ENCODE measurements around the gene HCN2.

The HCN2 gene

DNA sequence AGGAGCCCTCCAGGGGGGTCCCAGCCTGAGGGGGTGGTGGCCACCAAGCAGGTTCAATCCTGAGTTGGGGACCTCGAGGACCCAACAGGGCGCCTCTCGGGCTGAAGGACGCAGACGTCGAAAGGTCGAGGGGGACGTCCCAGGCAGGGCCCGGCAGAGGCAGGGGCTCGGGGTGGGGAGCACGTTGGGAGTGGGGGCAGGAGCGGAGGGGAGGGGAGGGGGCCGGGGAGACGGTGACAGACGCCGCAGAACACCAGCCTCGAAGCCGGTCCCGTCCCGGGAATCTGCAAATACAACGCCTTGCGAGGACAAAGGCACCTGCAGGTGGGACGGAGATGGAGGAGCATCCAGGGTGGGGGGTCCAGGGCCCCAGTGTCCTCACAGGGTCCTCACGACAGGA, 54.1 kb downstream of the HCN2 start:
- DNase-seq: no peak

DNA sequence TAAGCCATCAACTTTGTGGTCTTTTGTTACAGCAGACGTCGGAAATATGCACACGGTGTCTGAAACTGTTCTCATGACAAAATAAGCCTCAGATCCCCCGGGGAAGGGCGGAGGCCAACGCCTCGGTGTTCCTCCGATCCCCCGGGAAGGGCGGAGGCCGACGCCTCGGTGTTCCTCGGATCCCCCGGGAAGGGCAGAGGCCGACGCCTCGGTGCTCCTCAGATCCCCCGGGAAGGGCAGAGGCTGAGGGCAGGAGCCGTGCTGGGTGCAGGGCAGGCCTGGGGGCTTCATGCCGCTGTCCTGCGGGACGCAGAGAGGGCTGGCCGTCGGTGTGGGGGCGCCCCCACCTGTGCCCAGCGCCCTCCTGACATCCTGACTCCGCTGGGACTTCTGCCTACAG, 54.7 kb downstream of the HCN2 start:
- DNase-seq: no peak

DNA sequence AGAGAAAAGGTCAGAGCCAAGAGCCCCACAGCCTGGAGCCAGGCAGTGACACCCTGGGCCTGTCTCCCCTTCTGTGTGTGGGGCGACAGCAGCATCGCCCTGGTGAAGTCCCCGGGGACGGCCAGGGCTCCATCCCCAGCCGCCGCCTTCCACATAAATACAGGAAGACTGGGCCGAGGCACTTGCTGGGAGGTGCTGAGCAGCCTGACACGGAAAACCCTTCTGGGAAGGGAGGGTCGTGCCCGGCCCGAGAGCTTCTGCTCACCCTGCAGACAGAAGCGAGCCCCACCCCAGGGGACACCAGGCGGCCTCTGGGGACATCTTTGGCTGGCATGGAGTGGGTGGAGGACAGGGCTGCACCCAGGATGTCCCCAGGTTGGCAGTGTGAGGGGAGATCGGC, 55.1 kb downstream of the HCN2 start:
- no peak for DNase-seq

DNA sequence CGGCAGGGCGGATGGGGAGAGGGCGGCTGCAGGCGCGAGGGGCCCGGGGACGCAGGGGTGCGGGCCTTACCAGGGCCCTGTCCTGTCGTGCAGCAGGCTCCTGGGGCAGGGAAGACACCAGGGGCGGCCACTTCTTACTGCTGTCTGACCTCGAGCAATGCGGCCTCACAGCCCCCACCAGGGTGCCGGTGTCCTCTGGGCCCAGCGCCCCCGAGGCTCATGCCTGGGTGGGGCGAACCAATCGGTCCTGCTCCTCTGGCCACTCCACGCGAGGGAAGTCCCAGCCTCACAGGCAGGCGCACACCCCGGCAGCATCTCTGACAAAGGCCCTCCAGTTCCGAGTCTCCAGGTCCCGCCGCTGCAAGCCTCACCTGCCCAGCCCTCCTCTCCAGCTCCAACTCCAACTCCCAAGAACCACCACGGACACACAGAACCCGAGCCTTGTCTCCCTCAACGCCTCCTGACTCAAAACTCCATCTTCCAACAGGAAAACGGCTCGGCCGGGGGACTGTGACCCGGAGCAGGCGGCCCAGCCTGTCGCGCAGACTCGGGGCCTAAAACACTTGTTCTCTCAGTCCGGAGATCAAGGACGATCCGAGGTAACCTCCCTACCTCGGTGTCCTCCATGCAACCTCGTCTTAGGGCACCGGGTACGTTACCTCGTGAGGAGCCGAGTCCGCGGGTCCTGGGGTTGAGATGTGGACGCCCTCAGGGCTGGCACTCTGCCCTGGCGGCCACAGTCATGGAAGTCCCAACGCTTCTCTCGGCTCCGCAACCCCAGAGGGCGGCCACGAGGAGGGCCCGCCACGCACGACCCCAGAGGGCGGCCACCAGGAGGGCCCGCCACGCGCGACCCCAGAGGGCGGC, 56.5 kb downstream of the HCN2 start:
- no peak for DNase-seq

DNA sequence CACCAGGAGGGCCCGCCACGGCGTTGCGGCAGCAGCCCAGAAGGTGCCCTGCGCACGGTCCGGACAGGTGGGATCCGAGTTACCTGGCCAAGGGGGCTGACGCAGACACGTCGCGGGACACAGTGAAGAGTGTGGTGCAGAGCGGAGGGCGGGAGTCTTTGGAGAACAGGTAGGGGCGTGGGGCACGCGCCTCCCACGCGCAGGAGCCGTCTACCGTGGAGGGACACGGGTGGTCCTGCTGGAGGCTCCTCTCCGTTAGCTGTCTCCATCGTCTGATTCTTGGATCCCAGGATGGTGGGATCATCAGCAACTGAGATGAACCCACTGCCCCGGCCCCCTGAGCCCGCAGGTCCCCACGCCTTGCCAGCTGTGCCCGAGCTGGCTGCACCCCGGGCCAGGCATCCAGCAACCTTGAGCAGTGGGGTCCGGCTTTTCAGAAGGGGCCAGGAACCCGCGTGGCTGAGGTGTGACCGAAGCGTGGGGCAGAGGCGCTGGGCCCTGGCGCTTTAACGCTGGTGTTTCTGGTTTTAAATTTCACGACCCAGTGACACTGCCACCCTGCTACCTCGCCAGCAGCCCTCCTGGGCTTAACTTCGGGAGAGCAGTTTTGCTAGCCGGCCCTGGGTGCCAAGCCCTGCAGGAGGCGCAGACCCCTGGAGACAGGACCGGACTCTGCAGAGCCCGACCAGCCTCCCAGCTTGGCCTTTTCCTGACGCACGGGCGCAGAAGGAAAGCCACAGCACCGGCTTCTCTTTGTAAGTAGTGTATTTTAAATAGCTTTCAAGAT, 57.3 kb downstream of the HCN2 start:
- DNase-seq: no peak

DNA sequence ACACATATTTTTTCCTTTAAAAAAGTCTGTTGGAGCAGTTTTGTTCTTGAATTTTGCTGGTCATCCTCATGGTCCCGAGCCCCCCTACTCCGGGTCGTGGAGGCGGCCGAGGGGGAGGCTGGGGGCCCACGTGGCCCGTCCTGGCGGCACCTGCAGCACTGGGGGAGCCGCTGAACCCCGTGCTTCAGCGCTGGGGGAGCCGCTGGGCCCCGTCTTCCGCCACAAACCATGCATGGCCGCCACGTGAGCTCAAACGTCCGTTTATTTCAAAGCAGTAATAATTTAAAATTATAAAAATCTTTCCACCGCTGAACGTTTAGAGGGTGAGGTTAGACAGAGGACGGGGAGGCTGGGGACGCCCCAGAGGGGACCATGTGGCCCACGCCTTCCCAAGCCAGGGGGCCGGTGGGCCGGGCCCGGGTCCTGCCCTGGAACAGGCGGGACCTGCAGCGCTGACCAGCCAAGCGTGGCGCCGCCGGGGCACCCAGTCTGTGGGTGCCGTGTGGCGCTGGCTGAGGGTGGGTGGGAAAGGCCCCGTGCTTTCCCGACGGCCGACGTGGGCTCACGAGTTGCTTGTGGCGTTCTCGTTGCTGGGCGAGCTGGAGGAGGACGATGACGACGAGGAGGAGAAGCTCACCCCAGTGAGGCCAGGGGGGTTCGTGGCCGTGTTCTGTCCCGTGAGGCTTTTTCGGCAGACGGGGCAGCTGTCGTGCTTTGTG, 58.0 kb downstream of the HCN2 start:
- DNase-seq: no peak

DNA sequence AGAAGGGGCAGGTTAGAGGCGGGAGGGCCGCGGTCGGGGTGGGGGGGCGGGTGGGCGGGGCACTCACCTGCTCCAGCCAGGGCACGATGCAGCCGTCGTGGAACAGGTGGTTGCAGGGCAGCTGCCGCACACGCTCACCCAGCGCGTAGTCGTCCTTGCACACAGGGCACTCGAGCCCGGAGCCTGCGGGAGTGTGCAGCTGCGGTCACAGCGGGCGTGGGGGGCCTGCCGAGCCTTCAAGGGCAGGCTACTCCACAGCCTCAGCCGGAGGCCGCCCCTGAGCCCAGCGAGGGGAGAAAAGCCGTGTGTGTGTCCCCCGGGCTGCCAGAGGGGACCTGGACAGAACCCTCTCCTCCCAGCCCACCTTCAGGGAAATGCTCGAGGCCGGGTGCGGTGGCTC, 58.6 kb downstream of the HCN2 start:
- DNase-seq: no peak

DNA sequence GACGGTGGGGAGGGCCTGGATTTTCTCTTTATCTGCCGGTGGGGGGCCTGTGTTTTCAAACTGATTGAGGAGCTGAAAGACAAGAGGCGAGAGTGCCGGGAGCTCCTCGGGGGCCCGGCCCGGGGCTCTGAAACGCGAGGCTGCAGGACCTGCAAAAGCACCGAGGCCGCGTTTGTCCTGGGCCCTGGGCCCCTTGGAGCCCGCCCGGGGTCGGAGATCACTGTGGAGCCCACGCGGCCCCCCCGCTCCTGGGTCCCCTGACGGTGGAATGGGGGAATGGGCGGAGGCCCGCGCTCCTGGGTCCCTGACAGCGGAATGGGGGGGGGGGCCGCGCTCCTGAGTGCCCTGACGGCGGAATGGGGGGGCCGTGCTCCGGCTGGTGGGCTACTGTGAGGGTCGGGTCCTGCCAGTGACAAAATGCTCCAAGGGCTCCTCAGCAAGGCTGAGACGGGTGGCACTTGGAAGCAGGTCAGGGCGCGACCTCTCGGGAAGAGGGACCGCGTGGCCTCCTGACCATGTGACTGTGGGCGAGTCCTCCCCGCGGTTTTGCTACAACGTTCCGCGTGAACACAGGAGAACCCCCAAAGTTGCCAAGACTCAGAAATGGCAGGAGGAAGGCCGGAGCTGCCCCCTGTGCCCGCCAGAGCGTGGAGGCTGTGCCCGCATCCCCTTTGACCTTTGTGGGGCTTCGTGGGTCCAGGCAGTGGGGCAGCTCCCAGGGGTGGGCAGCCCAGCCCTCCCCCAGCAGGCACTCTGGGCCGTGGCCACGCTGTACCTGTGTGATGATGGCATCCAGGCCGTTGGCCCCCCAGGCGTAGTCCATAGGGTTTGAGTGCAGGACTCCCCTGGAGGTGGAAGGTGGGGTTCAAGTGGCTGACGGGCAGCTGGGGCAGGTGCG, 59.5 kb downstream of the HCN2 start:
- no peak for DNase-seq

DNA sequence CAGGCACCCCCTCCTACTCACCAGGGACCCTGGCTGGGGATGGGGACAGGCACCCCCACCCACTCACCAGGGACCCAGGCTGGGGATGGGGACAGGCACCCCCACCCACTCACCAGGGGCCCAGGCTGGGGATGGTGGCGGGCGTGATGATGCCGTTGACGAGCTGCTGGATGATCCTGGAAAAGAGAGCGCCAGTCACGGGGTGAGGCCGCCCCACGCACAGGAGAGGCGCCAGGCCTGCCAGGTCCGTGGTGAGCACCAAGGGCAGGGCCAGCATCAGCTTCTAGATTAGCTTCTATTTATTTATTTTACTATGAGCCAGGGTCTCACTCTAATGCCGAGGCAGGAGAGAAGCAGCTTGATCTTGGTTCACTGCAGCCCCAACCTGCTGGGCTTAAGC, 60.4 kb downstream of the HCN2 start:
- DNase-seq: no peak

DNA sequence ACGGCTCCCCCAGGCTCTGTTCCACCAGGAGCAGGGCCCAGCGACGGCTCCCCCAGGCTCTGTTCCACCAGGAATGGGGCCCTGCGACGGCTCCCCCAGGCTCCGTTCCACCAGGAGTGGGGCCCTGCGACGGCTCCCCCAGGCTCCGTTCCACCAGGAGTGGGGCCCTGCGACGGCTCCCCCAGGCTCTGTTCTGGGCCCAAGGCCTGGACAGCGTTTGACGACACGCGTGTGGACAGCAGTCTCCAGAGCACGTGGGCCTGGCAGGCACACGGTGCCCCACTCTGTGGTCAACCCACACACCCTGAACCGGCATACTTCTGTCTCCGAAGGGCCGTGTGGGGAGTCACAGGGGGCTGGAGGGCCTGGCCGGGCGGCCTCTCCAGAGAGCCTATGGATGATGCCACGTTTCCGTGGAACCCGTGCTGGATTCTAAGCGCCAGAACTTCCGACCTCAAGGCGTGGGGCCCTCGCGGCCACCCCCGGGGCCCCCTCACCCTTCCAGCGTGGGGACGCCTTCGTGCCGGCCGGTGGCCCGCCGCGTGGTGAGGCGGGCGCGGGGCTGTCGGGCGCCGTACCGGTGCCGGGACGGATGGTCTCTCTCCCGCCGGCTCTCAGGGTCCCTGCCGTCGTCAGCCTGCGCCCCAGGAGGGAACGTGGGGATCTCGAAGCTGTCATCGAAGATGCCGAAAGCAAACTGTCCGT, 61.6 kb downstream of the HCN2 start:
- no peak for DNase-seq

DNA sequence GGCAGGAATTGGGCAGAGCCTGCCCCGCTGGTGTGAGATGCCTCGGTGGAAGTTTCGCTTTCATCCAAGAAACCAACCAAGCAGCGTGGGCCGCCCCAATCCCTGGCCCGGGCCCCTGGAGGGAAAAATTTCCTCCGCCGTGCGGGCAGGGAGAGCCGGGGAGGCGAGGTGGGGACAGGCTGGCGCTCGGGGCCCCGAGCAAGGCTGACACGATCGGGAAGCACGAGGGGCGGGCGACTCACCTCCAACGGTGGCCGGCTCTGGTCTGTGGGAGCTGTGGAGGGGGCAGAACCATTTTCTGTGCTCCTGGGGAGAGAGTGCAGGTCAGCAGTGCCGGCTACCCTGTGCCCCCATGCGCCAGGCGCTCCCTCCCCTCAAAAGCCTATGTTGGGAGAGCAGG, 62.3 kb downstream of the HCN2 start:
- DNase-seq: no peak

DNA sequence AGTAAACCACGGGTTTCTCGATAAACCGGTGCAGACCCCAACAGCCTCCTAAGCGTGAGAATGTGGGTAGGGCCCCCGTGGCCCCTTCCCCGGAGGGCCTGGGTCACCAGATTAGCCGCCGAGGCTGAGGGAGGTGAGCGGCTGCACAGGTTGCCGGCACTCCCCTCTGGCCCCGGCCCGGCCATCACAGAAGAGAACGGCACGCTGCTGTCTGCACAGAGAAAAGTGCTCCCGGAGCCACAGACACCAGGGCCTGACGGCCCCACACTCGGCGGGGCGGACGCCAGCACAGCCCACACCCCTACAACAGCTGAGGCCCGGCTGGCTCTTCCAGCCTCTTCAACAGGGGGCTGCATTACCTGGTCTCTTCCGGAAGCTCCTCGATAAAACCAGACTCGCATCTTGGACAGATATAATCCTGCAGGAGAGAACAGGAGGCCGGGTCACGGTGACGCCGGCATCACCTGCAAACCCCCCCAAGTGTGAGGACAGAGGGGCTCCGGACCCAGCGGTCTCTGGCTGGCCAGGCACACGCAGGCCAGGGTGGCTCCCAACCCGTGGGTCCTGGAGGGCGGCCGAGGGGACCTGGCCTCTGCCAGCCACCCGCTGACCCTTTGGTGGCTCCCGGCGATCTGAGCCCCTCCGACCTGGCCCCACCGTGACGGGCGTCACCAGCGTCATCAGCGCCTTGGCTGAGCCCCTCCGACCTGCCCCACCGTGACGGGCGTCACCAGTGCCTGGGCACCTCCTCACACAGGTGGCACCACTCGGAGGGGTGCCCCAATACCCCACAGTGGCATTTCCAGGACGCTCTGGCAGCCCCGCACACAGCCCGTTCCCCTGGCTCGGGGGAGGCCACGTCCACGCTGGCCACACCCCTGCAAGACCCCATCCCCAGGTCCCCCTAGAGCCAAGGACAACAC, 63.0 kb downstream of the HCN2 start:
- DNase-seq: no peak

DNA sequence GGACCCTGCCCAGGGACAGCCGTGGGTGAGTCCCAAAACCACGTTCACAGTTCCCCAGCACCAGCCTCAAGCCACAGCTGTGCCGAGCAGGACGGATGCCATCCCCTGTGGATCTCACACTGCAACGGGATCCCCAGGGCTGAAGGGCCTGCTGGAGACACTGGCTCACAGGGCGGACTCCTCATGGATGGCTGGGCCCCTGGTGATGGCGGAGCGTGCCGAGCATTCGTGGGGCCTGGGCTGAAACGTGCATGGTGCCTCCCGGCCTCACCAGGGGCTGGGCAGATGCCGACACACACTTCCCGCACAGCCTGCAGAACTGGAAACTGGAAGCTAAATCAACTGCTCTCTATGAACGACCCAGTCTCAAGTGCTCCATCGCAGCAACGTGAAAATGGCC, 63.7 kb downstream of the HCN2 start:
- no peak for DNase-seq

DNA sequence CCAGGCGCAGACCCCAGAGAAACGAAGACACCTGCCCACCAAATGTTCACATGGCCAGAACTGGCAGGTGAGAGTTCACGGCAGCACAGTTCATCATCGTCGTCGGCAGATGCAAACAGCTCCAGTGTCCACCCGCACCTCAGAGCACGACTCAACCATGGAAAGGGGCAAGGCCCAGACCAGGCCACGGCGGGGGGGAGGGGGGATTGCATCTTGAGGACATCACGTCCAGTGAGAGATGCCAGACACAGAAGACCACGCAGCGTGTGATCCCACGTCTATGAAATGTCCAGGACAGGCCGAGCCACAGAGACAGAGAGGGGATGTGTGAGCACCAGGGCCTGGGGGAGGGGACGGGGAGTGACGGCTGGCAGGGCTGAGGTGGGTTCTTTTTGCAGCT, 66.0 kb downstream of the HCN2 start:
- no peak for DNase-seq

DNA sequence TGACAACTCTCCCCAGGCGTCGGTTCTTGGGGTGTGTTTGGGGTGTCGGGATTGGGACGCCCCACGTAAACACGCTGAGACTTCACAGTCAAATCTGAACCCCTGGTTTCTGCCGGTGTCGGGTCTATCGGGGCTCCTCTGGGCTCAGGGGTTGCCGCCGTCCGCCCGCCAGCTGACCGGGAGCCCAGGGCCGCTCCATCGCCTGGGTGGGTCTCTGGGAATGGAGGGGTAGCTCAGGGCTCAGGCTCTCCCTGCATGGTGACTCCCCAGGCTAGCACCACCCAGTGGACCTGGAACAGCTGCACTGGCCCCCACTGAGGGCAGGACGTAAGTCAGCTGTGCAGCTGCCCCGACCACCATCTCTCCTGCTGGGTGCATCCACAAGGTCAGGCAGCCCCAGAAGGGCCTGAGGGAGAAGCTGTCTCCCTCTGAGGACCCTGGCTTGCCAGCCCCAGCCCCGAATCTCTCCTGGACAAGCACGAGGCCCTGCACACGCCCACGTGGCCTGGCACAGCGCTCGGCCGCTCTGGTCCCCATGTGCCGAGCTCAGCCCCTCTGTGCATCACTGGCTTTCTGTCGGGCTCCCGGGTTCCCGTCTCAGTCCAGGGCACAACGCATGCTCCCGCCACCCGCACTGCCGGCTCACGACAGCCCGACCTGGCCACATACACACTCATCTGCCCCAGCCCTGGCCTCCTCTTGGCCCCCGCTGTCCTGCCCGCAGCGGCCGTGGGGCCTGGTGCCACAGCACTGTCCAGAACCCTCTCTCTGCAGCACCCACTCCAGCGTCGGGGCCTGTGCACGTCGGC, 67.3 kb downstream of the HCN2 start:
- no peak for DNase-seq

DNA sequence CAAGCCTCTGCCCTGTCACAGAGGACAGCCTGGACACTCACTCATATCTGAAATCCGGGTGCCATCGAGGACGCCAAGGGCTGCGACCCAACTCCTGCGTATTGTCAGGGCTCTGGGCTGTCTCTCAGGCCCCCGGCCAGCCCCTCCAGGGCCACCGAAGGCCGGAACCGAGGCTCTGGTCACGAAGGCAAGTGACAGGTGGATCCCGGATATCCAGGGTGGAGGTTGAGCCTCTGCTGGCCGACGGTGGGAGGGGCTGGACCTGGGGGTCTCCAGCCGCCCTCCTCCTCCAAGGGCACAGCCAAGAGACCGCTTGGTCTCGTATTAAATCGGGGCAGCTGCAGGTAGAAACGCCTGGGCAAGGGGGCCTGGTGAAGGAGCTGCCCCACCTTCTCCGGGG, 67.9 kb downstream of the HCN2 start:
- no peak for DNase-seq

DNA sequence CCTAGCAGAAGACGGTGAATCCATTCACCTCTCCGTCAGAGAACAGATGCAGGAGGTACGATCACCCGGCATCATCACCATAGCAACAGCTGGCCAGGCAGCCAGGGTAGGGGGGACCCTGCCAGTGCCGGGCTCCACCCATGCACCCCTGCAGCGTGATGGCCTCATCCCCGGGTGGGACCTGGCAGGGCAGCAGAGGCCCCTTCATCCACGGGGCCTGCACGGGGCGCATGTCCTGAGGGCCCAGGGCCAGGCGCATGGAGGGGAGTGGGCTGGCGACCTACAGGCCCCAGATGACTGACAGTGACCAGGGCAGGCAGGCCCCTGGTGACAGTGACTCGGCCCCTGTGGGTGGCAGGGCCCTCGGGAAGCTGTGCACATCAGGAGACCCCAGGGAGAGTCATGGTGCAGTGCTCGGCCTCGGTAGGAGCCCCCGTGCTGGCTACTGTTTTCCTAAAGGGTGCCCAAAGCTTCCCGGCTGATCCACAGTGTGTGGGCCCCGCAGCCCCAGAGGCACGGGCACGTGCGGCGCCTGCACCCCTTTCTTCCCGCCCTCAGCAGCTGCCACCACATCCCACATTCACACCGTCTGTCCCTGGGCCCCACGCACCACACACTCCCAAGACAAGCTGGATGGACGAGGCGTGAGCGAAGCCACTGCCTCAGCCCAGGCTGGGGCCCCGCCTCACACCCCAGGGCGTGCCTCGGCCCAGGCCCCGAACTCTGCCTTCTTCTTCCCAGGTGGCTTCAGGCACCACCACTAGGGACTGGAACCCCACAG, 68.6 kb downstream of the HCN2 start:
- DNase-seq: no peak

DNA sequence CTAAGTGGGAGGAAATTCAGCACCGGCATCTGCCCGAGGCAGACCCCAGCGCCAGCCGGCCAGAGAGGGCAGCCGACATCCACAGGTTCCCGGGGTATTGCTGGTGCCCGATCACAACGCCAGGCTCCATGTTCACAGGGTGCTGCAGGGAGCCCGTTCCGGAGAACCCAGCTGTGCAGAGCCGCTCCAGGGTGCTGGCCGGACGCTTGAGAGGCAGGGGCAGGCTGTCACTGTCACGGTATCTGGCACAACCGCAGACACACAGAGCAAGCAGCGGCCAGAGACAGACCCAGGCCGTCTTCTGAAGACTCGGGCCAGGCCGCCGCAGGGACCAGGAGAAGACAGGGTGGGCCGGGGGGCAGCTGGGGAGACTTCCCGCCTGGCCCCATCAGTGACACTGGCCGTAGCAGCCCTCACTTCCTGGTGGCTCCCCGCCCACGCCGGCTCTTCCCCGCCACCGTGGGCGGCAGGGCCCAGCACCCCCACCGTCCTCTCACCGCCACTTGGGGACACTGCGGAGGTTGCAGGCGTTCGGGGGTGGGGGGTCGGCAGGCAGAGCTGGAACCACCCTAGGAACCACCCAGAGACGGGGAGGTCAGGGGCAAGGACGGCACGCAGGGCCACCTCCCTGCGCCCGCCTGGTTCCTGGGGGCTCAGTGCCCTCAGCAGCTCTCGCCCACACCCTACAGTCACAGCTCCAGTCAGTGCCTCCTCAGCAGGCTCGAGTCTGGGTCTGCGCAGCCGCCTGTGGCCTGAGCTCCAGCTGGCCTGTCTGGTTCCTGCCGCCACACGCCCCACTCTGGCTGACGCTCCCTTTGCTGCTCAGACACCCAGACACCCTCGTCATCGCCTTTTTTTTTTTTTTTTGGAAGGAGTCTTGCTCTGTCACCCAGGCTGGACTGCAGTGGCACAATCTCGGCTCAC, 69.5 kb downstream of the HCN2 start:
- DNase-seq: no peak

Data from stimulated activated CD8-positive, alpha-beta memory T cell treated with anti-CD3 and anti-CD28 coated beads, Interleukin-4, amount 100 ng/mL, for 48 hours (primary cell).